SJCRH30 (cell line): ENCODE data around the gene ZFHX2. TPM values are rescaled to one million over a fixed set of nuclear protein-coding genes. Genes with fewer than 3 reads are reported as not detected.

Experiments
- DNase-seq, 2 experiments: peaks; one replicate each; pipeline ENCODE4 v3.0.0-alpha.2; 2015 to 2020
- H3K27ac ChIP-seq: fragments of 250-450 bp; sonication (Bioruptor Pico); 2 replicates; pipeline ENCODE4 v1.5.1; 2020; ENCODE audit warnings: mild to moderate bottlenecking, moderate library complexity
- H3K27me3 ChIP-seq: fragments of 250-450 bp; sonication (Bioruptor Pico); 2 replicates; pipeline ENCODE4 v1.5.1; 2020; ENCODE audit warnings: mild to moderate bottlenecking, moderate library complexity
- H3K36me3 ChIP-seq: fragments of 250-450 bp; sonication (Bioruptor Pico); 2 replicates; pipeline ENCODE4 v1.5.1; 2020; ENCODE audit warnings: mild to moderate bottlenecking, moderate library complexity
- H3K4me1 ChIP-seq: fragments of 250-450 bp; sonication (Bioruptor Pico); 2 replicates; pipeline ENCODE4 v1.5.1; 2020; ENCODE audit warnings: mild to moderate bottlenecking, moderate library complexity
- H3K4me3 ChIP-seq: fragments of 250-450 bp; sonication (Bioruptor Pico); 2 replicates; pipeline ENCODE4 v1.5.1; 2020; ENCODE audit warnings: mild to moderate bottlenecking, moderate library complexity
- H3K9me3 ChIP-seq: fragments of 250-450 bp; sonication (Bioruptor Pico); replicated peaks from 2 replicates; pipeline ENCODE4 v1.5.1; 2020; ENCODE audit warnings: mild to moderate bottlenecking, moderate library complexity
- total RNA-seq: library from RNA; depleted of rRNA; stranded (reverse); fragments of >200 nt; shearing (Covaris generic); gene quantifications from 2 replicates; pipeline ENCODE4 v1.2.3, GENCODE V29; 2014

The ZFHX2 gene
- total RNA-seq, 1 experiment from 2014 or later, result 0.04 TPM

DNA sequence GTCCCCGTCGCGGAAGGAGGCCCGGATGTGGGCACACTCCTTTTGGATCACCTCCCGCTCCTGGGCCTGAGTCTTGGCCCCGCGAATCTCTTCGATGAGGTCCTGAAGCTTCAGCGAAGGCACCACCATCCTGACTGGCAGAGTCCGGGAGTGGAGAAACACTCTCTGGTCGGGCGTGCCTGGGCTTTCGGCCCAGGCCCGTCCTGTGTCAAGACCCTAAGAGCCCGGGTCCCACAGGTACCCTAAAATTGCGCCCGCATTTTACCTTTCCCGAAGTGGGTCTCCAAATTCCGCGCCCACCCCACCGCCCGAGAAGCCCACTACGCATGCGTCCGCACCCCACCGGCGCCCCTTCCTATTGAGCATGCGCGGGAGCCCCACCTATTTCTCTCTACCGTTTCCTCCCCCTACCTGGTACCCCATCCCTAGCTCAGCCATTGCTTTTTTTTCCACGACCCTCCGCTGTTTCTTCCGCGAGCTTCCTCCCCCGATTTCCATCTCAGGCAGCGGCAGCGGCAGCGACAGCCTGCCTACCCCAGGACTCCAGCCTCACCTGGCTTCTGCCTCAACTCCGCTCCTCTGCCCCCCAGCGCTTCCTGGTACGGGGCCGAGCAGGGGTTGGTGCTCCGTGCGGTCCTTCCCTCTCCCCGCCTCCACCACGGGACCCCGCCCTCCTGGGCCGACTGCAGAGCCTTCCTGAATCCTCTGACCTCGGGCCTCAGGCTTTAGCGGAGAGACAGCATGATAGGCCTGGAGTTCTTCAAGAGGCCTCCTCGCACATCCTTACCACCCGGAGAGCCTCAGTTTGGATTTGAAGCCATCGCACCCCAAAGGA is 15.8 kb upstream of the ZFHX2 start, which contains the start of gene AP1G2:
TSS of gene AP1G2 (minus strand) at position 606 of the 835 bp plus-strand sequence. CDS start at position 129, 477 bp downstream.
- DNase-seq, result no peak
- Histone ChIP-seq H3K9me3 (no peaks in the 10 kb centered on the region), H3K36me3 (no peaks in the 10 kb centered on the region), H3K4me3 (no peak within 1 kb of the TSS), H3K27me3 (peaks cover 37% of the 10 kb centered on the region), H3K4me1 (no peaks in the 10 kb centered on the region), H3K27ac (no peak within 1 kb of the TSS)

GRCh38 chr14:23566778-23567185 is 15.2 kb upstream of the ZFHX2 start:
- H3K36me3 ChIP-seq, result no peaks in the 10 kb centered on the region

DNA sequence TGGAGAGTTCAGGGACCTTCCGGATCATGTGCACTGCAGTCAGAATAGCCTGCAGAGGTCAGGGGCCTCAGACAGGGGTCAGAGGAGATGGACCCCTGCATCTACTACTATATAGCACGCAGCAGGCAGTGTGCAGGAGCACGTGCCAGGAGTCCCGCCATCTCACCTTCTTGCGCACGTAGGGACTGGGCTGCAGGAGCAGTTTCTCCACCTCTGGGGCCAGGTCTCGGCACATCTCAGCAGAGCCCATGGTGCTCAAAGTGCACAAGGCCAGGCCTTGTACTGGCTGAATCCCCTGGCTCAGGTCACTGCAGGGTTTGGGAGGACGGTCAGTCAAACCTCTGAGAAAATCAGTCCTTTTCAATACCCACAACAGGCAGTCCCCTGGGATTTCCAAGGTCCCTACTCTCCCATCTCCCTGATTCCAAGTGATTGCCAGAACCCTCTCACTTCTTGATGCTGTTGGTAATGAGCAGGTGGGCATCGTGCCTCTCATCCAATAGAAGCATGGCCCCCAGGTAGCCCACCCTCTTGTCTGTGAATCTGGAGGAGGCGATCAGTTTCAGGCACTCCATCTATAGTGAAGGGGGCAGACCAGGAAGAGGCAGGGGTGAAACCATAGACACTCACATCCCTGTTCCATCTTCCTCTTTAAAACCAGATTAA is 14.7 kb upstream of the ZFHX2 start:
- peaks cover 27% of the 10 kb centered on the region for H3K27me3 ChIP-seq
- H3K4me1 ChIP-seq, result no peaks in the 10 kb centered on the region
- no peak for DNase-seq
- H3K4me3 ChIP-seq, result no peak overlapping the region
- no peak overlapping the region for H3K27ac ChIP-seq
- no peaks in the 10 kb centered on the region for H3K9me3 ChIP-seq
- H3K36me3 ChIP-seq, result no peaks in the 10 kb centered on the region

More at GRCh38 chr14:23566778-23567185, 15.2 kb upstream of the ZFHX2 start:
- no peak for DNase-seq
- H3K4me3 ChIP-seq, result no peak overlapping the region
- H3K9me3 ChIP-seq, result no peaks in the 10 kb centered on the region
- H3K27me3 ChIP-seq, result peaks cover 31% of the 10 kb centered on the region
- H3K4me1 ChIP-seq, result no peaks in the 10 kb centered on the region
- H3K27ac ChIP-seq, result no peak overlapping the region

- DNase-seq, result no peak
- H3K9me3 ChIP-seq, result no peaks in the 10 kb centered on the region
- H3K4me3 ChIP-seq, result no peak overlapping the region
- peaks cover 27% of the 10 kb centered on the region for H3K27me3 ChIP-seq
- H3K27ac ChIP-seq, result no peak overlapping the region
- no peaks in the 10 kb centered on the region for H3K36me3 ChIP-seq
- H3K4me1 ChIP-seq, result no peaks in the 10 kb centered on the region
Observed at GRCh38 chr14:23565626-23566025, 14.1 kb upstream of the ZFHX2 start.

GRCh38 chr14:23564876-23565275 is 13.3 kb upstream of the ZFHX2 start:
- Histone ChIP-seq H3K36me3 (no peaks in the 10 kb centered on the region), H3K27me3 (peaks cover 27% of the 10 kb centered on the region), H3K4me1 (no peaks in the 10 kb centered on the region), H3K27ac (no peak overlapping the region), H3K4me3 (no peak overlapping the region), H3K9me3 (no peaks in the 10 kb centered on the region)
- no peak for DNase-seq

- Histone ChIP-seq H3K4me1 (no peaks in the 10 kb centered on the region), H3K27me3 (peaks cover 22% of the 10 kb centered on the region), H3K27ac (no peak overlapping the region), H3K4me3 (no peak overlapping the region), H3K36me3 (no peaks in the 10 kb centered on the region), H3K9me3 (no peaks in the 10 kb centered on the region)
- no peak for DNase-seq
Observed at GRCh38 chr14:23564181-23564812, 12.7 kb upstream of the ZFHX2 start.

GRCh38 chr14:23563473-23564180 is 12.1 kb upstream of the ZFHX2 start:
- H3K36me3 ChIP-seq, result no peaks in the 10 kb centered on the region
- DNase-seq, result no peak

GRCh38 chr14:23562822-23563472 is 11.4 kb upstream of the ZFHX2 start:
- Histone ChIP-seq H3K4me1 (no peaks in the 10 kb centered on the region), H3K4me3 (no peak overlapping the region), H3K36me3 (no peaks in the 10 kb centered on the region), H3K27ac (no peak overlapping the region), H3K27me3 (peaks cover 13% of the 10 kb centered on the region), H3K9me3 (no peaks in the 10 kb centered on the region)
- peak; percentile 53 to 79 for DNase-seq

More at GRCh38 chr14:23563473-23564180, 12.1 kb upstream of the ZFHX2 start:
- Histone ChIP-seq H3K27ac (no peak overlapping the region), H3K27me3 (peaks cover 17% of the 10 kb centered on the region), H3K4me3 (no peak overlapping the region), H3K9me3 (no peaks in the 10 kb centered on the region), H3K4me1 (no peaks in the 10 kb centered on the region)

DNA sequence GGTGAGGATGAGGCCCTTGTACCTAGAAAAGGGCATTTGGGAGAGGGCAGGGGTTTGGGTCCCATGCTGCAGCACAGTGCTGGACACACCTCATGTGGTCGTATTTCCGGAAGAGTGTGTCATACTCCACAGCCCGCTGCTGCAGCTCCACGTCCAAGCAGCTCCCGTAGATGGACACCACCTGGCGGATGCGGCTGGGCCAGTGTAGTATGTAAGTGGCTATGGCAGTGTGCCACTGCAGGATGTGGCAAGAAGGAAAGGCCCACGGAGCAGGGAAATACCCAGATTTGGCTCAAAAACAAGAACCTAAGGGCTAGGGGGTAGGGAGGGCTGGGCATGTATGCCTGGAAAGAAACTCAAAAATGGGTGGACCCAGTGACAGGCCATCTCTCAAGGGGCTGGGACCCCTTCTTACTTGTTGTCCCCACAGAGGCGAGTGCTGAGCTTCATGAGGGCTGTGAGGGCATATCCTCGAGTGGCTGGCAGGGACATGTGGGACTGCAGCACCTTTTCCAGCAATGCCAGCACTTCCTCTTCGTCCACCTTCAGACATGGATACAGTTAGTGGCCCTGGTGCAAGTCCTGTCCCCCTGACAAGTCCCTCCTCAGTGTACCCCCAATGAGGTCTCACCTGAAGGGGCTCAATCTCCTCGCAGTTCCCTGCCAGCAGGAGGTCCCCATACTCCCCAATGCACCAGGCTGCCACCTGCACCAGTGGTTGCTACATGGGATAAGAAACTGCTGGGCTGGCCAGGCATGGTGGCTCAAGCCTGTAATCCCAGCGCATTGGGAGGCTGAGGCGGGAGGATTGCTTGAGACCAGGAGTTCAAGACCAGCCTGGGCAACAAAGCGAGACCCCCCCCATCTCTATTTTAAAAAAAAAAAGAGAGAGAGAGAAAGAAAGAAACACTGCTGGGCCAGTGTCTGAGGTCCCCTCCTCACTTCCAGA is 10.6 kb upstream of the ZFHX2 start:
- no peaks in the 10 kb centered on the region for H3K4me1 ChIP-seq
- peaks cover 13% of the 10 kb centered on the region; the same call in 1 of the 2 replicates for H3K27me3 ChIP-seq
- H3K36me3 ChIP-seq, result no peaks in the 10 kb centered on the region
- DNase-seq, result peak in 1 of 2 experiments; percentile 24
- H3K9me3 ChIP-seq, result no peaks in the 10 kb centered on the region
- H3K27ac ChIP-seq, result no peak overlapping the region
- no peak overlapping the region for H3K4me3 ChIP-seq

- DNase-seq, result no peak
- Histone ChIP-seq H3K27me3 (peaks cover 5% of the 10 kb centered on the region; the same call in 1 of the 2 replicates), H3K9me3 (no peaks in the 10 kb centered on the region), H3K36me3 (no peaks in the 10 kb centered on the region), H3K27ac (no peak overlapping the region), H3K4me3 (no peak overlapping the region), H3K4me1 (peaks cover 6% of the 10 kb centered on the region; the same call in 1 of the 2 replicates)
Observed at GRCh38 chr14:23561259-23561658, 9.7 kb upstream of the ZFHX2 start.

DNA sequence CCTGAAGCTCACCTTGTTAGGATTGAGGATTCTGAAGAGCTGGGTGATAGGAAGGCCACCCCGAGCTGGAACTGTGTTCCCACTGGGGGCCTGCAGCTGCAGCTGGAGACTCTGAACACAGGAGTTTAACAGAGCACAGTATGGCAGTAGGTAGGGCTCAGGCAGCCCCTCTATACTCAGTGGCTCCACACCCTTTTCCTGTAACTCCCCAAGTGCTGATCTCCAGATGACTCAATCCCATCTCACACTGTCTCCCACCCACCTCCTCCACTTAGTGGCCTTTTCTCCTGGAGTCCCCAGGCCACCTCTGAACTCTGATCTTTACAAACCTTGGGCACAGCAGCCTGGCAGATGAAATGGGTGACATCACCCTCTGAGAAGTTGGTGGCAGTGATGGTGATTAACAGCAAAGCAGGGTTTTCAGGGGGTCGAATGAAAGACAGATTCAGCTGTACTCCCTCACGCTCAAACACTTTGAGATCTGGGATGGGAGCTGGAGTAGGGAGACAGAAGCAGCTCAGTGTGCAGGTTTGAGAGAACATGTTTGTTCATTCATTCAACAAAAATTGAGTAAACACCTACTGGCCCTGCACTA is 8.5 kb upstream of the ZFHX2 start:
- Histone ChIP-seq H3K4me3 (no peak overlapping the region), H3K27me3 (no peaks in the 10 kb centered on the region), H3K36me3 (no peaks in the 10 kb centered on the region), H3K27ac (no peak overlapping the region), H3K4me1 (peaks cover 7% of the 10 kb centered on the region; the same call in 1 of the 2 replicates), H3K9me3 (no peaks in the 10 kb centered on the region)
- DNase-seq, result no peak

DNA sequence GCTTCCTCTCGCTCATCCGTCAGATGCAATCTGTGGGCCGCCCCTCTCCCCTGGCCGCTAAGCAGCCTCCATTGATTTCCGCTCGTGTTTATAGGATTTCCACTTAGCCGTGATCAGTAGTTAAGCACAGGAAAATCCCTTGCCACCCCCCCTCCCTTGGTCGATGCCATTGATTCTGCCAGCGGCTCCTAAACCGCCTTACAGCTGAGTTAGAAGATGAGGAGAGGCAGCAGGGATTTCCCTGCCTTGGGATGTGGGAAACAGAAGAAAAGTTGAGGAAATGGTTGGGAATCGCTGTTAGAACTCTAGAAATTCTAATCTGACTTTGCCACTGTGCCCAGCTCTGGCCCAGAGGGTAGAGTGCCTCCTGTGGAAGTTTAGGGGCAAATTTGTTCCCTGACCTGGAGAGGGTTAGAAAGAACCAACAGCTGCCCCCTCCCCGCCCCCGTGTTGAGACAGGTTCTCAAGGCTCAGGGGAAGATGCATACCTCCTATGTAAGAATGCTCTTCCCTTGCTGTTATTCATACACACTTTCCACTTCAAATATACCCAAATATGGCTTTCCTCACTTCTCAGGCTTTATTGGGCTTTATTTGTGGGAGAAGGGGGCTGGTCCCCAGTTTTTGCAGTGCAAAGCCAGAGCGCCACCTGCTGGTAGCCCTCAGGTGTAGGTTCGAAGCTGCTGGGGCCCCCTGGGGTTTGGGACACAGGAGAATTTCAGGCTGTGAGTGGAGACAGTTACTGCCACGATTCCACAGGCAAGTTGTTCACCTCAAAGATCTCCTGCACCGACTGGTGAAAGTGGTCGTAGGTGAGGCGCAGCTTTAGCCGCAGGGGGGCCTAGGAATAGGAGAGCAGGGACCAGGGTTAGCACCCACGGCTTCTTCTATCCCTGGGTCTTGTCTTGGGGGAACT is 7.7 kb upstream of the ZFHX2 start:
- Histone ChIP-seq H3K36me3 (no peaks in the 10 kb centered on the region), H3K27ac (no peak overlapping the region)
- peak; percentile 66 to 78 for DNase-seq

More for the DNA sequence above, 7.7 kb upstream of the ZFHX2 start:
- Histone ChIP-seq H3K9me3 (no peaks in the 10 kb centered on the region), H3K27me3 (no peaks in the 10 kb centered on the region), H3K4me3 (no peak overlapping the region), H3K4me1 (peaks cover 7% of the 10 kb centered on the region; the same call in 1 of the 2 replicates)
